HG03139 (cell line): ENCODE data around the gene NFATC4.
"Not testable (repeated sequence)": the region's sequence is repeated elsewhere in the genome, so short reads cannot be mapped to it uniquely, and the experiment has no call there.

Experiments
- ATAC-seq: cut with Tn5 transposase; IDR thresholded peaks from one replicate; pipeline ENCODE4 v1.9.1; 2021; ENCODE audit not compliant: unreplicated experiment

The NFATC4 gene

DNA sequence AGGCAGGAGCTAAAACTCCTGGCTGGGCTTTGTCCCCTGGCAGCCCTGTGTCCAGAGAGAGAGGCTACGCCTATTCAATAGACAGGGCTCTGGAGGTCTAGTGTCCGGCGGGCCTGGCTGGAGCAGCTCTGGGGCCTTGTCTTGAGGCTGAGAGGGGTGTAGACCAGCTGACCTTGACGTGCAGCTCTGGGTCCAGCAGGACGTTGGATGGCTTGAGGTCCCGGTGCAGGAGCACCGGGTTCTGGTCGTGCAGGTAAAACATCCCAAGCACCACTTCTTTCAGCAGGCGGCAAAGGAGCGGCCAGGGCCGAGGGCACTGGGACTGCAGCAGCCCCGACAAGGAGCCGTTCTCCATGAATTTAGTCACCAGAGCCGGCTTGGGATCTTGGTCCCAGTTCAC lies 29.1 kb upstream of the NFATC4 start:
- no peak for ATAC-seq

DNA sequence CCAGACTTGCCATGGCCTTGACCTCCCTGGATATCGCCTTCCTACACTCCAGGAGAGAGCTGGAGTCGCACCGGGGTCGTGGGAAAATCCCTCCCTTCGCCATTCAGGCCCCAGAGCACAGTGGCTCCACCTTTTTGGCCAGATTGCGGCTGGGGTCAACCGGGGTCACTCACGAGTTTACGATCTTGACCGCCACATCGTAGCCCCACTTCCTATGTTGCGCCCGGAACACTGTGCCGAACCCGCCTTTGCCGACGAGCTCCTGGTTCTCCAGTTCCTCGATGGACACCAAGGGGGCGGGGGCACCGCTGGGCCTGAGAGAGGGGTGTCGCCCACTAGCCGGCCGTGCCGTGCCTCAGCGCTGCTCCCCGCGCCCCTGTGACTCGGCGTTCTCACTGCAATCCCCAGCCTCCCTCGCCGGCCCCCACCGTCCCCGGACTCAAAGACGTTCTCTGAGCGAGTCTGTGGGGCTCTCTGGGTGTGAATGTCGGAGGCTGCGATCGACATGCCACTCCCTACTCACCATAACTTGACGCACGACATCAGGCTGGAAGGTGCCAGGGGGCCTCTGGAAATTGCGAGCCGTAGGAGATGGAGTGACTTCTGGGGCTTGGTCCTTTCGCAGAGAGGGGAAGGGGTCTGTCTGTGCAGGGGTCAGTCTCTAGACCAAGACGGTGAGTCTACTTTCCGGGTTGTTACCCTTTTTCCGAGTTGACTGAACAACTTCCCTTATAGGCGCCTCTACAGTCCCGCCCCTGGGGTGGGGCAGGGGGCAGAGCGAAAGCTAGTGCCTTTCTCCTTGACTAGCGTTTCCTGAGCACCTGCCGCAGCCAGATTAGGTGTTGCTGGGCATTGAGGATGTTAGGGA lies 28.5 kb upstream of the NFATC4 start, which contains the start of gene RIPK3:
TSS of gene RIPK3 (minus strand) at position 708 of the 868 bp plus-strand sequence. CDS start at position 543, 165 bp downstream.
- ATAC-seq: peak; percentile 84

DNA sequence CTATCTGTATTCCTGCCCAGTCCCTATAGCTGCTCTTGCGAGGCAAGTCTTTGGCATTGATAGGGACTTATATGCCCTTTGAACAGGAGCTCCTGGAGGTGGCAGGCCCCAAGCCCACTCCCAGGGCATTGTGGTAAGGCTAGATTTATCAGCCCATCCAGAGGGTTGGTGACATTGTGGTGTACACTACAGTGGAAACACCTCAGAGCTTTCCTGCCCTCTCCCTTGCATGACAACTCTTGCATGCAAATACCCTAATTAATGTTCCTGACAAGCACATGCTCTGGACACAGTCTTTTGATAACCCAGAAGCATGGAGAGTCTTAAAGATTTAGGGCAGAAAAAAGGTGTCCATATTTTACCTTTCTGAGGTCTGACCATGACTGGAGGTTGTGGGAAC lies 27.4 kb upstream of the NFATC4 start:
- ATAC-seq: no peak

DNA sequence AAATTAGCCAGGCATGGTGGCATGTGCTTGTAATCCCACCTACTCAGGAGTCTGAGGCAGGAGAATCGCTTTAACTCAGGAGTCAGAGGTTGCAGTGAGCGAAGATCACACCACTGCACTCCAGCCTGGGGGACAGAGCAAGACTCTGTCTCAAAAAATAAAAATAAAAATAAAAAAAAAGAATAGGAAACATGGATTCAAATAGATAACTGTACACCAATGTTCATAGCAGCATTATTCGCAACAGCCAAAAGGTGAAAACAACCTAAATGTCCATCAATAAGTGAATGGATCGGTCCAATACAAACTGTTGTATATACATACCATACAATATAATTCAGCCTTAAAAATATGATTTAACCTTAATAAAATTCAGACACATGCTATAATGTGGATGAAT lies 25.1 kb upstream of the NFATC4 start:
- no peak for ATAC-seq

DNA sequence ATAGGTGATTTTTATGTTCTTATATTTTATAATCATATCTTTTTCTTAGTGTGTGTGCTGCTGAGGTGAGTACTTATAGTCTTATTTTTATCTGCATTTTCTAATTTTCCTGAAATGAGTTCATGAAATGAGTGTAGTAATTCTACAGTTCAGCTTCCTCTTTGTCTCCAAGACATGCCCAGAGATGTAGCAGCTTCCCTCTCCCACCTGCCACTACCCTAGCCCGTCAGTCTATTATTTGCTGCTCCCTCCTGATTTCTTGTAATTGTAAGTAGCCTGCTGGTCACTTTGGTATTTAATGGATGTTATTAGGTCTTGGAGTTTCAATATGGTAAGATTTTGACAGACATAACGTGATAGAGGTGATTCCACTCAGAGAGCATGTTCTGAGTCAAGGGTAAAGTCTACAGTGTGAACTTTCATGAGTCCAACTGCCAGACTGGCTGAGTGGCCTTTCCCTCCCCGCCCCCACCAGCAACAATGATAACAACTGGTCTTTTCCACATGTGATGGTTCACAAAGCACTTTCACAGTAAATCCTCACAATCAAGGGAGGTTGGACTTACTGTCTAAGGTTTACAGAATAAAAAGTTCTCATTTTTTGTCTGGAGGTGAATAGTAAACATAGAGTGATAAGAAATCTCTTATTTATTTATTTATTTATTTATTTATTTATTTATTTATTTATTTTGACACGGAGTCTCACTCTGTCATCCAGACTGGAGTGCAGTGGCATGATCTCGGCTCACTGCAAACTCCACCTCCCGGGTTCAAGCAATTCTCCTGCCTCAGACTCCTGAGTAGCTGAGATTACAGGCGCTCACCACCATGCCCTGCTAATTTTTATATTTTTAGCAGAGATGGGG lies 24.0 kb upstream of the NFATC4 start:
- no peak for ATAC-seq

DNA sequence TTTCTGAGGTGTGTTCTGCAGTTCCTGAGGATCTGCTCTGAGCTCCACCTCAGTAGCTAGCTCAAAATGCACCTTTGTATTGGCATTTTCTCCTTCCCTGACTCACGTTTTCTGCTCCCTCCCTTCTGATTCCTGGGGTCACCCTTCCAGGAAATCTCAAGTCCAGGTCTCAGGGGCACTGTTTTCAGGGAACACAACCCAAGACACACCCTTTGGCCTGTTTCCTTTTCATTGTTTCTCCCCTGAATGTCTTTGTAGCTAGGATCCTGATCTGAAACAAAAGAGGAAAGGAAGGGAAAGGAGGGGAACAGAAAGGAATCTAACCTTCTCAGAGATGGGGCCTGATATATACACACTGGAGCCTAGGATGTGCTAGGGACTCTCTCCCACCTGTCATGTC lies 20.9 kb upstream of the NFATC4 start:
- no peak for ATAC-seq

DNA sequence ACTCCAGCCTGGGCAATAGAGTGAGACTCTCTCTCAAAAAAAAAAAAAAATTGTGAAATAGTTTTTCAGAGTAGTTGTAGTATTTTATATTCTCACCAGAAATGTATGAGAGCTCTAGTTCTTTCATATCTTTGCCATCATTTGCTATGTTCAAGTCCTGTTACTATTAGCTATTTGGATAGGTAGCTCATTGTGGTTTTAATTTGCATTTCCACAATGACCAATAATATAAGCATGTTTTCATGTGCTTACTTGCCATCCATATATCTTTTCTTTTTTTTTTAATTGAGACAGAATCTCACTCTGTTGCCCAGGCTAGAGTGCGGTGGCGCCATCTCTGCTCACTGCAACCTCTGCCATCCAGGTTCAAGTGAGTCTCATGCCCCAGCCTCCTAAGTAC lies 19.8 kb upstream of the NFATC4 start:
- ATAC-seq: no peak

DNA sequence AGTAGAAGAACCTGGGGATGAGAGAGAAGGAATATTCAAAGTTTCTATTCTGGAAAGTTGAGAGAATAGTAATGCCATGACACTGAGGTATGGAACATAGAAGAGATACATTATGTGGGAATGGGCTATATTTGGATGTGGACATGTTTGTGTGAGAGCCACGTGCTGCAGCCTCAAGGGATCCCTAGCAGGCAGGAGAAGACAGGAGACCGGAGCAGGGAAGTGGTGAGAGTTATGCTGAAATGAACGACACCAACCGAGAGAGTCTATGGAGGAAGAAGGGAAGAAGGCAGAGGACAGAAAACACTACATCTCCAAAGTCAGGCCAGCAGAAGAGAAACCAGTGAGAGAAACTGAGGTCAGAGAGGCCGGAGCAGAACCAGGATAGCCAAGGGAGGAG lies 18.2 kb upstream of the NFATC4 start:
- no peak for ATAC-seq

DNA sequence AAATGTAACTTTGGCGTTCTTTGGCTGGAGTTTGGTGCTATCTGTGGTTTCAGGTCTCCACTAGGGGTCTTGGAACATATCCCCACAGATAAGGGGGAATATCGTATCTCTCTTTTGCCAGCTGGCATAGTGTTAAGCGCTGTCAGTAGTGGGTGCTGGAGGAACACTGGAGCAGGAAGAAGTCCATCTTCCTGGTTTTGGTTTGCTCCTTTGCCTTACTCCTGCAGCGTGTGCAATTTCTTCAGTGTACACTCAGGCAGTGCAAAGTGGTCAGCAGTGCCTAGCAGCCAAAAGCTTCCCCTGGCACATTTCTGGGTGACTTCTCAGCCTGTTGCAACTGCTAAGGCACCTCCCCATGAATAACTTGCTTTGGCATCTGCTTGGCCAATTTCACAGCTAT lies 16.5 kb upstream of the NFATC4 start:
- ATAC-seq: no peak

DNA sequence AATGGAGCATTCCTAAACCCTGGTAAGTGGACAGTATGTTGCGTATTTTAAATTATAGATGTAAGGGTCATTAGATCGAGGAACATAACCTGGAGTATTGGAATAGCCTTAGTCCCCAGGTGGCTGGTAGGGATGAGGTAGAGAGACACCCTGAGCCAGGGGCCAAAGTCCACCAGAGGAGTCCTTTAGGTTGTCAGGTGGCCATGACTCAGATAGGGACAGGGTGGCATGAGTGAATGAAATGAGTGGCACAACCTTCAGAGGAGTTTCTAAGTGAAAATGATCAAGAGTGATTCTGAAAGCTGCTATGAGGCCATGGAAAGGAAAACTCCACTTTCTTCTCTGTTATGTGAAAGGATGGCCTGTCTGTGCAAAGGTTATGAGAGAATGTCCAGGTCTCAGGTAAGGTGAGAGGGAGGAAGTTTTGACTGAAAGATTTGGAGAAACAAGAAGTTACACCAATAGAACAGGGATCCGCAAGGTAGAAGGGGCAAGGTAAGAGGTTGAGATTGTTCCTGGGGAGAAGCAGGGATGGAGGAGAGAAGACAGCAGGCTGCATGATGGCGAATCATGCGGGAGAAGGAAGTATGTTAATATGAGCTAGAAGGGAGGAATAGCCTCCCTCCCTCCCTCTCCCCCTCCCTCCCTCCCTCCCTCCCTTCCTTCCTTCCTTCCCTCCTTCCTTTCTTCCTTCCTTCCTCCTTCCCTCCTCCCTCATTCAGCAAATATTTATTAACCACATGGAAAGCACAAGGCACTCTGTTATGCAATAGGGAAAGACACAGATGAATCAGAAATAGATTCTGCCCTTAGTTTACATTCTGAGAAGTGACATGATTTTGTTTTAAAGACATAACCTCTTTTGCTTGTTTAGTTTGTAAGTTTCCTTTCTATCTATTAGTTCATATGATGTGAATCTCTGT lies 14.2 kb upstream of the NFATC4 start:
- ATAC-seq: no peak

DNA sequence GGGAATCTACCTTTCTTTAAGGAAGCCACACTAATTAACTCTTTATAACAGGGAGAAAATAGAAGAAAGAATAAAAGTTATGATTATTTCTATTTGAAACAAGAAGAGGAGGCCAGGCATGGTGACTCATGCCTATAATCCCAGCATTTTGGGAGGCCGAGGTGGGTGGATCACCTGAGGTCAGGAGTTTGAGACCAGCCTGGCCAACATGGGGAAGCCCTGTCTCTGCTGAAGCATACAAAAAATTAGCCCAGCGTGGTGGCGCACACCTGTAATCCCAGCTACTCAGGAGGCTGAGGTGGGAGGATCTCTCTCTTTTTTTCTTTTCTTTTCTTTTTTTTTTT lies 13.5 kb upstream of the NFATC4 start:
- ATAC-seq: not testable (repeated sequence)

DNA sequence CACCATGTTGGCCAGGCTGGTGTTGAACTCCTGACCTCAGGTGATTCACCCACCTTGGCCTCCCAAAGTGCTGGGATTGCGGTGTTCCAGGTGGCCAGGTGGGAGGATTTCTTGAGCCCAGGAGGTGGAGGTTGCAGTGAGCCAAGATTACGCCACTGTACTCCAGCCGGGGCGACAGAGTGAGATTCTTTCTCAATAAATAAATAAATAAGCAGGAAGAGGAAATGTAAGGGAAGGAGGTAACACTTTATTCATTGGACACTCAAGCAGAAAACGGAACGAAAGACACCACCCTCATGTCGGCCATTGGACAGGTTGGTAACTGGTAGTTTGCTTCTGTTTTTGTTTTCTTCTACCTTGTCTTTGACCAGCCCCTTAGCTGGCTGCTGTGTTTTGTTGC lies 13.0 kb upstream of the NFATC4 start:
- ATAC-seq: no peak

DNA sequence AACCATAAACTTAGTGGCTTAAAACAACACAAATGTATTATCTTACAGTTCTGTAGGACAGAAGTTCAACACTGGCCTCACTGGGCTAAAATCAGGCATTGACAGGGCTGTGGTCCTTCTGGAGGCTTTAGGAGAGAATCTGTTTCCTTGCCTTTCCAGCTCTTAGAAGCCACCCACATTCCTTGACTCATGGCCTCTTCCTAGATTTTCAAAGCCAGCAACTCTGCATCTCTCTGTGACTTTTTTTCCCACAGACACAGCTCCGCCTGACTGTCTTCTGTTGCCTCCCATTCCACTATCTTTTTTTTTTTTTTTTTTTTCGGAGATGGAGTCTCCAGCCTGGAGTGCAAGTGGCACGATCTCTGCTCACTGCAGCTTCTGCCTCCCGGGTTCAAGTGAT lies 11.8 kb upstream of the NFATC4 start:
- ATAC-seq: no peak

DNA sequence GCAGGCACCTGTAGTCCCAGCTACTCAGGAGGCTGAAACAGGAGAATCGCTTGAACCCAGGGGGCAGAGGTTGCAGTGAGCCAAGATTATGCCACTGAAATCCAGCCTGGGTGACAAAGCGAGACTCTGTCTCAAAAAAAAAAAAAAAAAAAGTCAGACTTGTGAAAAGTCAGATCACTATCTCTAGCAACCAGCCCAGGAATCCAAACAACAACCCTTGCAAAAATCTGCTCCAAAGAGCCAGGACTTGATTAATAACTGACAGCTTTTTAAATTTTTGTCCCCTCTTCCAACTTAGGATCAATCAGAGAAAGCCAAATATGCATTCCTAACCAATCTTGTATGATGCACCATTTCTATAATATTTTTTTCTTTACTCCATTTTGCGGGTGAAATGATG lies 7.7 kb upstream of the NFATC4 start:
- ATAC-seq: no peak

DNA sequence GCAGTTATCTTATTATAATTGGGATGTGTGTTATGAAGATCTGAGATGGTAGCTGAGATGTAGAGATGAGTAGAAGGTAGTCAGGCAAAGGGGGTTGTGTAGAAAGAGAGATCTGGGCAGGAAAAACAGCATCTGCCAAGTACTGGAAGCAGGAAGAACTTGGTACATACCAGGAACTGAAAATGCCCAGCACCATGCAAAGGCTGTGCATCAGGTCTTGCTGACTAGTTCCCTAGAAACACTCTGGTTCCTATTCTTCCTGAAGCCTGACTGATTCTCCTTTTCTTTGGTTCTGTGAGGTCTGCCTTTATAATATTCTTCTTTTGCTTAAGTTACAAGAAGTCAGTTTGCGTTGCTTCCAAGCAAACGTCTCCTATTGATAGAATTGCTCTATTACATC lies 6.7 kb upstream of the NFATC4 start:
- ATAC-seq: no peak

DNA sequence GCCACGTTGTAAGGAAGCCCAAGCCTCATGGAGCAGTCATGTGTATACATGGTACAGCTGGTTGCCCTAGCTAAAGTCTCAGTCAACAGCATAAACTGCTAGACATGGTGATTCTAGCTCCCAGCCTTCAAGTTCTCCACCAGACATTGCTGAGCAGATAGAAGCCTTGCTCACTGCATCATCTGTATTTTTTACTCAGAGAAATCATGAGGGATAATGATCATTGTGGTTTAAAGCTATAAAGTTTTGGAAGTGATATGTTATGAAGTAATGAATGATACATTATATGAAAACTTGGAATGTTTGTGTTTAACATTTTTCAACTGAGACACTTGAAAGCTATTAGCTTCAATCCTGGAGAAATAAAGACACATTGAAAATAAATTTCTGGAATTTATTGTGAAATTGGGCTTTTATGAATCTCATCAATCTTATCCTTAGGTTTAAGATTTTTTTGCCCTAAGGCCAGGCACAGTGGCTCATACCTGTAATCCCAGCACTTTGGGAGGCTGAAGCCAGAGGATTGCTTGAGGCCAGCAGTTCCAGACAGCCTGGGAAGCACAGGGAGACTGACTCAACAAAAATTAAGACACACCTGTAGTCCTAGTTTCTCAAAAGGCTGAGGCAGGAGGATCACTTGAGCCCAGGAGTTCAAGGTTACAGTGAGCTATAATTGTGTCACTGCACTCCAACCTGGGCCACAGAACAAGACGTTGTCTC lies 5.6 kb upstream of the NFATC4 start:
- ATAC-seq: no peak

DNA sequence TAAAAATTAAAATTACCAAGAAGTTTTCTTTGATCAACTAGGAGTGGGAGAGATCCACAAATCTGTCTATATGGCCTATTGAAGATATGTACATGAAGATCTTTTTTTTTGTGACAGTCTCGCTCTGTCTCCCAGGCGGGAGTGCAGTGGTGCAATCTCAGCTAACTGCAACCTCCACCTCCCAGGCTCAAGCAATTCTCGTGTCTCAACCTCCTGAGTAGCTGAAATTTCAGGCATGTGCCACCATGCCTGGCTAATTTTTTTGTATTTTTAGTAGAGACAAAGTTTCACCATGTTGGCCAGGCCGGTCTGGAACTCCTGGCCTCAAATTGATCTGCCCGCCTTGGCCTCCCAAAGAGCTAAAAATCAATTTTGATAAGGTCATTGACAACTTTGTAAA lies 4.6 kb upstream of the NFATC4 start:
- ATAC-seq: no peak

DNA sequence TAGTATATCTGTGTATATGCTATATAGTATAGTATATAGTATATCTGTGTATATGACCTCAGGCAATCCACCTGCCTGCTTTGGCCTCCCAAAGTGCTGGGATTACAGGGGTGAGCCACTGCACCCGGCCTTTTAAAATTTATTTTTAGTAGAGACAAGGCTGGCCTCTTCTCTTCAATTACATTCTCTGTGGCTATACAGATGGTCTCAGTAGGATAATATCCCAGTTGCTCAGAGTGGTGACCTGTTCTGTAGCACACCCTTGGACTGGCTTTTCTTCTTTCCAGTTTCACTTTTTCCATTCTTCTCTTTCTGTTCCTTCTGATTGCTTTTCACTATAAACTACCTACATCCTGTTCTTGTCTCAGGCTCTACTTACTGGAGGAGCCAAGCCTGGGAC lies 3.1 kb upstream of the NFATC4 start:
- no peak for ATAC-seq

DNA sequence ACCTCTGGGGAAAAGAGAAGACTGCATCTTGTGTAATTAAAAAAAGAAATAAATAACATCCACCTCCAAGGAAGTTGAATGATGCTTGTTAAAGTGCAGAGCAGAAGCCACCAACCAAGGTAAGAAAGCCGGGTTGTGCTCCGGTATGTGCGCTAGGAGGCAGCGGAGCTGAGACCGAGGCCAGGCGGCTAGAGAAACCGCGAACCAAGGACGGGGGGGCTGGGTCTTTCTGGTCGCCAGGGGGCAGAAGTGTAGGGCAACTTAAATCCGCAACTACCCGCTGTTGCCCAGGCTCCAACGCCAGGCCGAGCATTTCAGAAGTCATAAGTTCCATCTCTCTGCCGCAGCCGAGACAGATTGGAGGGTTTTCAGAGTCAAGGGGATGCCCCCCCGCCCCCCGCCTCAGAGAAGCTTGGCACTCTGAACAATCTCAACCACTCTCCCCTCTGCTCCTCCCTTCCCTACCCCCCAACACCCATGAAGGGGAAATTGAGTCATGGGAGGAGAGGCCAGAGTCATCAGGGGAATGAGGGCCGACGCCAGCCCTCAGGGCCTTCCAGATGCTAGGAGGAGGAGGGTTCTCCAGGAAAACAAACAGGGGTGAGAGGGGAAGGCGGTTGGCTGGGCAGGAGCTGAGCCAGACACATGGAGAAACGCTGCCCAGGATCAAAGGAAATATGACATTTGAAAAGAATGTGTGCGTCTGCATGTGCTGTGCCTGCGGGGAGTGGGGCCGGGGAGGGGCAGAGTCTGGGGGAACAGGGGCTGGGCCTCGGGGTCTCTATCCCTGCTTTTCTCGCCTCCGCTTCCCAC lies 2.2 kb upstream of the NFATC4 start:
- no peak for ATAC-seq

DNA sequence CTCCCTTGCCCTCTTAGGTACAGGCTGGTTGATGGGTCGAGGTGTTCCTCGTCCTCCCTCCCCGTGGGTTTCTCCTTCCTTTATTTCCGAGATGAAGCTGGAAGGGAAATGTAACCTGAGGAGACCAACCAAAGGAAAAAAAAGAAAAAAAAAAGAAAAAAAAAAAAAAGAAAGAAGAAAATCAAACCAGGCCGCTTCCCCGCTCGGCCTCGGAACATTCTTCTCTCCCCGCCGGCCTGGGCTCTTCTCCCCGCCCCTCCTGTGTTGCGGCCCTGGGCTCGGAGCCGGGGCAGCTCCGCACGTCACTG lies 1.6 kb upstream of the NFATC4 start:
- ATAC-seq: peak; percentile 55
